Measurements from ENCODE around the gene OPRD1.

The OPRD1 gene

GRCh38 chr1:28855046-28855445, 43.1 kb downstream of the OPRD1 start:
- Histone ChIP-seq H3K4me1 (ENCODE audit: control extremely low read depth in 1 of 4, control insufficient read depth in 4 of 4, insufficient read depth in 4 of 4, low read length in 3 of 4) (peaks cover 0 to 11% (median 0%) of the 10 kb centered on the region in 4 experiments), H3K9me3 (ENCODE audit: control extremely low read depth in 1 of 5, control insufficient read depth in 4 of 5, insufficient read depth in 2 of 5, low read depth in 1 of 5, low read length in 4 of 5) (no peaks in the 10 kb centered on the region), H3K27me3 (replicated peaks in 2 of 5; ENCODE audit: control insufficient read depth in 4 of 5, insufficient read depth in 5 of 5, low read length in 4 of 5) (peaks cover 0 to 13% (median 0%) of the 10 kb centered on the region in 5 experiments), H3K27ac (ENCODE audit: insufficient read depth in 1 of 2, low read depth in 1 of 2, low read length in 2 of 2, poor library complexity in 1 of 2, severe bottlenecking in 2 of 2) (no peak overlapping the region), H3K36me3 (ENCODE audit: control insufficient read depth in 4 of 4, insufficient read depth in 4 of 4, low read length in 3 of 4) (no peaks in the 10 kb centered on the region), H3K4me3 (ENCODE audit: control insufficient read depth in 1 of 7, extremely low read depth in 1 of 7, insufficient read depth in 4 of 7, low read depth in 2 of 7, low read length in 6 of 7) (no peak overlapping the region)
- DNase-seq = peak in 2 of 3 donors; percentile 14 to 29
- 66% methylated on average over 8 of the region's 8 CpGs for WGBS (ENCODE audit: insufficient coverage)
- POLR2A ChIA-PET = no interaction called here
- CTCF ChIA-PET = interaction anchor here (1.1 kb wide), 1 partner anchor 11 kb away, joined by 3 read pairs; no protein-coding TSS in a partner anchor

DNA sequence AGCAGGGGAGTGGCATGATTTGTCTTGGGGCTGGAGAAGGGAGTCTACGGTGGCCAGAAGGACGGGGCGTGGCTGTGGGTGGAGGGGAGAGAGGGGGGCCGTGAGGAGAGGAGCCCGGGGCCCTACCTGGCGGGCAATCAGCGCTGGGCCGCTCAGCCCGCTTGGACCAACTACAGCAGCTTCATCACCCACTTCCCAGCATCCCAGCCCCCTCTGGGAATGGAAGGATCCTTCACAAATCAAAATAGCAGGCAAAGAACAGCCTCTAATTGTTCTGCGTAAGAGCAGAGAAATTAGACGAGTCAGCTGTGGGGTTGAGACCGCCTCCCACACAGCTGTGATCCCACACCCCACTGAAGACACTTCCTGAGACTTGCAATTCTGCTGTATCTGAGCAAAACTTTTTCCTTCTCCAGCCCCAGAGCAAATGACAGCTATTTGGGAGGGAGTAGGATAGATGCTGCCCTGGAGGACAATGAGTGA, 43.5 kb downstream of the OPRD1 start:
- Histone ChIP-seq H3K4me1 (ENCODE audit: control extremely low read depth in 1 of 4, control insufficient read depth in 4 of 4, insufficient read depth in 4 of 4, low read length in 3 of 4) (peaks cover 0 to 11% (median 0%) of the 10 kb centered on the region in 4 experiments), H3K27ac (ENCODE audit: insufficient read depth in 1 of 2, low read depth in 1 of 2, low read length in 2 of 2, poor library complexity in 1 of 2, severe bottlenecking in 2 of 2) (no peak overlapping the region), H3K36me3 (ENCODE audit: control insufficient read depth in 4 of 4, insufficient read depth in 4 of 4, low read length in 3 of 4) (no peaks in the 10 kb centered on the region), H3K4me3 (ENCODE audit: control insufficient read depth in 1 of 7, extremely low read depth in 1 of 7, insufficient read depth in 4 of 7, low read depth in 2 of 7, low read length in 6 of 7) (no peak overlapping the region), H3K27me3 (replicated peaks in 2 of 5; ENCODE audit: control insufficient read depth in 4 of 5, insufficient read depth in 5 of 5, low read length in 4 of 5) (peaks cover 0 to 13% (median 0%) of the 10 kb centered on the region in 5 experiments), H3K9me3 (ENCODE audit: control extremely low read depth in 1 of 5, control insufficient read depth in 4 of 5, insufficient read depth in 2 of 5, low read depth in 1 of 5, low read length in 4 of 5) (no peaks in the 10 kb centered on the region)
- CTCF ChIA-PET = interaction anchor here (0.8 to 1.1 kb wide), 2 partner anchors 9 to 12 kb away, joined by 3 read pairs; no protein-coding TSS in a partner anchor
- no peak for DNase-seq
- WGBS (ENCODE audit: insufficient coverage) = 60% methylated on average over 1 of the region's 12 CpGs
- POLR2A ChIA-PET = no interaction called here

DNA sequence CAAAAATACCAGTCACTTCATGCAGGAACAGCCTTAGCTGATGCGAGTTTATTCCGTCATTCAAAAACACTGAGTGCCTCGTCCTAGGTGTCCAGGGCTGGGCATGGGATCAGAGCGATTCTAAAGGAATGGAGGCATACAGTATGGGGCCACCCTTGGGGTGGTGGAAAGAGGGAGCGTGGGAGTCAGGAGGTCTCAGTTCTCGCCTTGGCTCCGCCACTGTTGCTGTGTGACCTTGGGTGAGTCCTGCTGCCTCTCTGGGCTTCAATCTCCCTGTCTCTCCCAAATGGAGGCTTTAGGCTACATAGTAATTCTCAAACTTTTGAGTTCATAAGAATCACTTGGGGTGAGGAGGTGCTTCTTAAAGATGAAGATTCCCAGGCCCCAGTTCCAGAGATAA, 44.0 kb downstream of the OPRD1 start:
- Histone ChIP-seq H3K36me3 (ENCODE audit: control insufficient read depth in 4 of 4, insufficient read depth in 4 of 4, low read length in 3 of 4) (no peaks in the 10 kb centered on the region), H3K4me3 (ENCODE audit: control insufficient read depth in 1 of 7, extremely low read depth in 1 of 7, insufficient read depth in 4 of 7, low read depth in 2 of 7, low read length in 6 of 7) (no peak overlapping the region), H3K27ac (ENCODE audit: insufficient read depth in 1 of 2, low read depth in 1 of 2, low read length in 2 of 2, poor library complexity in 1 of 2, severe bottlenecking in 2 of 2) (no peak overlapping the region), H3K27me3 (replicated peaks in 2 of 5; ENCODE audit: control insufficient read depth in 4 of 5, insufficient read depth in 5 of 5, low read length in 4 of 5) (peaks cover 0 to 13% (median 0%) of the 10 kb centered on the region in 5 experiments), H3K9me3 (ENCODE audit: control extremely low read depth in 1 of 5, control insufficient read depth in 4 of 5, insufficient read depth in 2 of 5, low read depth in 1 of 5, low read length in 4 of 5) (no peaks in the 10 kb centered on the region), H3K4me1 (ENCODE audit: control extremely low read depth in 1 of 4, control insufficient read depth in 4 of 4, insufficient read depth in 4 of 4, low read length in 3 of 4) (peaks cover 0 to 11% (median 0%) of the 10 kb centered on the region in 4 experiments)
- ChIA-PET CTCF (interaction anchor here (0.8 kb wide), 1 partner anchor 9 kb away, joined by 3 read pairs; no protein-coding TSS in a partner anchor), POLR2A (no interaction called here)
- 97% methylated on average over 5 of the region's 7 CpGs for WGBS (ENCODE audit: insufficient coverage)
- DNase-seq = no peak

- DNase-seq = peak in 2 of 3 donors; percentile 19 to 25
- H3K4me1 ChIP-seq (ENCODE audit: control extremely low read depth in 1 of 4, control insufficient read depth in 4 of 4, insufficient read depth in 4 of 4, low read length in 3 of 4) = peaks cover 0 to 4% (median 0%) of the 10 kb centered on the region in 4 experiments
- H3K27ac ChIP-seq (ENCODE audit: insufficient read depth in 1 of 2, low read depth in 1 of 2, low read length in 2 of 2, poor library complexity in 1 of 2, severe bottlenecking in 2 of 2) = no peak overlapping the region
- WGBS (ENCODE audit: insufficient coverage) = 100% methylated on average over 2 of the region's 3 CpGs
- peaks cover 0 to 5% (median 3%) of the 10 kb centered on the region in 5 experiments for H3K27me3 ChIP-seq (replicated peaks in 2 of 5; ENCODE audit: control insufficient read depth in 4 of 5, insufficient read depth in 5 of 5, low read length in 4 of 5)
- CTCF ChIA-PET = interaction anchor here (2.4 kb wide), 1 partner anchor 17 kb away, joined by 11 read pairs; no protein-coding TSS in a partner anchor
- H3K9me3 ChIP-seq (ENCODE audit: control extremely low read depth in 1 of 5, control insufficient read depth in 4 of 5, insufficient read depth in 2 of 5, low read depth in 1 of 5, low read length in 4 of 5) = no peaks in the 10 kb centered on the region
- no peak overlapping the region for H3K4me3 ChIP-seq (ENCODE audit: control insufficient read depth in 1 of 7, extremely low read depth in 1 of 7, insufficient read depth in 4 of 7, low read depth in 2 of 7, low read length in 6 of 7)
- no peaks in the 10 kb centered on the region for H3K36me3 ChIP-seq (ENCODE audit: control insufficient read depth in 4 of 4, insufficient read depth in 4 of 4, low read length in 3 of 4)
- POLR2A ChIA-PET = no interaction called here
Observed at GRCh38 chr1:28860332-28861073, 48.5 kb downstream of the OPRD1 start.

DNA sequence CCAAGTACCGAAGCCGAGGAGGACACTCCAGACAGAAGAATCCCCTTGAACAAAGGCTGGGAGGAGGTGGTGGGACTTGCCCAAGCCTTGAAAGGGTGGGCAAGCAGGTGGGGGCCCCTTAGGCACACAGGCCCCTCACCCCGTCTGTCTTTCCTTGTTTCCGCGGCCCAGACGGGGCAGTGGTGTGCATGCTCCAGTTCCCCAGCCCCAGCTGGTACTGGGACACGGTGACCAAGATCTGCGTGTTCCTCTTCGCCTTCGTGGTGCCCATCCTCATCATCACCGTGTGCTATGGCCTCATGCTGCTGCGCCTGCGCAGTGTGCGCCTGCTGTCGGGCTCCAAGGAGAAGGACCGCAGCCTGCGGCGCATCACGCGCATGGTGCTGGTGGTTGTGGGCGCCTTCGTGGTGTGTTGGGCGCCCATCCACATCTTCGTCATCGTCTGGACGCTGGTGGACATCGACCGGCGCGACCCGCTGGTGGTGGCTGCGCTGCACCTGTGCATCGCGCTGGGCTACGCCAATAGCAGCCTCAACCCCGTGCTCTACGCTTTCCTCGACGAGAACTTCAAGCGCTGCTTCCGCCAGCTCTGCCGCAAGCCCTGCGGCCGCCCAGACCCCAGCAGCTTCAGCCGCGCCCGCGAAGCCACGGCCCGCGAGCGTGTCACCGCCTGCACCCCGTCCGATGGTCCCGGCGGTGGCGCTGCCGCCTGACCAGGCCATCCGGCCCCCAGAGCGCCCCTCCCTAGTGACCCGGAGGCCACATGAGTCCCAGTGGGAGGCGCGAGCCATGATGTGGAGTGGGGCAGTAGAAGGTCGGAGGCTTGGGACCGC, 50.8 kb downstream of the OPRD1 start:
- Histone ChIP-seq H3K4me1 (ENCODE audit: control extremely low read depth in 1 of 4, control insufficient read depth in 4 of 4, insufficient read depth in 4 of 4, low read length in 3 of 4) (no peaks in the 10 kb centered on the region), H3K27ac (ENCODE audit: insufficient read depth in 1 of 2, low read depth in 1 of 2, low read length in 2 of 2, poor library complexity in 1 of 2, severe bottlenecking in 2 of 2) (no peak overlapping the region), H3K9me3 (ENCODE audit: control extremely low read depth in 1 of 5, control insufficient read depth in 4 of 5, insufficient read depth in 2 of 5, low read depth in 1 of 5, low read length in 4 of 5) (no peaks in the 10 kb centered on the region), H3K36me3 (ENCODE audit: control insufficient read depth in 4 of 4, insufficient read depth in 4 of 4, low read length in 3 of 4) (no peaks in the 10 kb centered on the region), H3K4me3 (ENCODE audit: control insufficient read depth in 1 of 7, extremely low read depth in 1 of 7, insufficient read depth in 4 of 7, low read depth in 2 of 7, low read length in 6 of 7) (no peak overlapping the region), H3K27me3 (replicated peaks in 2 of 5; ENCODE audit: control insufficient read depth in 4 of 5, insufficient read depth in 5 of 5, low read length in 4 of 5) (peaks cover 0 to 7% (median 0%) of the 10 kb centered on the region in 5 experiments)
- CTCF ChIA-PET = interaction anchor here (1.1 to 2.0 kb wide), 6 partner anchors 11 to 78 kb away, joined by 3 to 6 read pairs (median 4); no protein-coding TSS in a partner anchor
- POLR2A ChIA-PET = no interaction called here
- 97% methylated on average over 65 of the region's 66 CpGs for WGBS (ENCODE audit: insufficient coverage)
- DNase-seq = no peak

- ChIA-PET CTCF (no interaction called here), POLR2A (no interaction called here)
- DNase-seq = no peak
- peaks cover 0 to 7% (median 0%) of the 10 kb centered on the region in 5 experiments for H3K27me3 ChIP-seq (replicated peaks in 2 of 5; ENCODE audit: control insufficient read depth in 4 of 5, insufficient read depth in 5 of 5, low read length in 4 of 5)
- H3K9me3 ChIP-seq (ENCODE audit: control extremely low read depth in 1 of 5, control insufficient read depth in 4 of 5, insufficient read depth in 2 of 5, low read depth in 1 of 5, low read length in 4 of 5) = no peaks in the 10 kb centered on the region
- no peak overlapping the region for H3K27ac ChIP-seq (ENCODE audit: insufficient read depth in 1 of 2, low read depth in 1 of 2, low read length in 2 of 2, poor library complexity in 1 of 2, severe bottlenecking in 2 of 2)
- no peaks in the 10 kb centered on the region for H3K36me3 ChIP-seq (ENCODE audit: control insufficient read depth in 4 of 4, insufficient read depth in 4 of 4, low read length in 3 of 4)
- H3K4me3 ChIP-seq (ENCODE audit: control insufficient read depth in 1 of 7, extremely low read depth in 1 of 7, insufficient read depth in 4 of 7, low read depth in 2 of 7, low read length in 6 of 7) = no peak overlapping the region
- 100% methylated on average over 1 of the region's 6 CpGs for WGBS (ENCODE audit: insufficient coverage)
- H3K4me1 ChIP-seq (ENCODE audit: control extremely low read depth in 1 of 4, control insufficient read depth in 4 of 4, insufficient read depth in 4 of 4, low read length in 3 of 4) = no peaks in the 10 kb centered on the region
Observed at GRCh38 chr1:28864695-28865094, 52.7 kb downstream of the OPRD1 start.
